Activated naive CD4-positive, alpha-beta T cell treated with Interleukin-2 at 50 U/mL for 16 hours (primary cell): ENCODE measurements around the gene PLA2G3.
"Not testable (repeated sequence)": the region's sequence is repeated elsewhere in the genome, so short reads cannot be mapped to it uniquely, and the experiment has no call there.

ENCODE experiments used
- DNase-seq: peaks from one replicate; pipeline ENCODE4 v3.0.0-alpha.2; 2020

PLA2G3 gene

GRCh38 chr22:31139866-31140716, at the start of gene PLA2G3:
PLA2G3 (minus strand) TSS chr22:31140508; CDS start chr22:31140354, 154 bp downstream.
- DNase-seq = no peak

GRCh38 chr22:31187627-31188026, 47.3 kb upstream of the PLA2G3 start:
- DNase-seq = no peak

- no peak for DNase-seq
These were observed 44.7 kb upstream of the PLA2G3 start for GRCh38 chr22:31185056-31185455.

GRCh38 chr22:31184015-31184414, 43.7 kb upstream of the PLA2G3 start:
- DNase-seq = no peak

- DNase-seq = no peak
These were observed 39.0 kb upstream of the PLA2G3 start for GRCh38 chr22:31179345-31179744.

GRCh38 chr22:31178859-31179258, 38.6 kb upstream of the PLA2G3 start:
- no peak for DNase-seq

- no peak for DNase-seq
These were observed 37.3 kb upstream of the PLA2G3 start for GRCh38 chr22:31177420-31178162.

GRCh38 chr22:31176923-31177322, 36.6 kb upstream of the PLA2G3 start:
- no peak for DNase-seq

- DNase-seq = no peak
These were observed 33.3 kb upstream of the PLA2G3 start for GRCh38 chr22:31173386-31174145.

- not testable (repeated sequence) for DNase-seq
These were observed 31.4 kb upstream of the PLA2G3 start for GRCh38 chr22:31171734-31172133.

GRCh38 chr22:31170971-31171370, 30.7 kb upstream of the PLA2G3 start:
- DNase-seq = no peak

- DNase-seq = no peak
These were observed 21.9 kb upstream of the PLA2G3 start for GRCh38 chr22:31162015-31162765.

- no peak for DNase-seq
These were observed 21.1 kb upstream of the PLA2G3 start for GRCh38 chr22:31161386-31161785.

GRCh38 chr22:31160328-31160978, 20.1 kb upstream of the PLA2G3 start:
- no peak for DNase-seq

- no peak for DNase-seq
These were observed 15.1 kb upstream of the PLA2G3 start for GRCh38 chr22:31155422-31155821.

GRCh38 chr22:31154975-31155374, 14.7 kb upstream of the PLA2G3 start:
- DNase-seq = no peak

GRCh38 chr22:31153357-31153756, 13.0 kb upstream of the PLA2G3 start:
- no peak for DNase-seq

GRCh38 chr22:31151872-31152271, 11.6 kb upstream of the PLA2G3 start:
- no peak for DNase-seq

GRCh38 chr22:31150615-31151014, 10.3 kb upstream of the PLA2G3 start:
- DNase-seq = no peak

GRCh38 chr22:31148953-31149627, 8.8 kb upstream of the PLA2G3 start:
- peak; percentile 23 for DNase-seq

GRCh38 chr22:31148488-31148887, 8.2 kb upstream of the PLA2G3 start:
- DNase-seq = no peak
